Measurements from ENCODE around the gene STMN3.

The STMN3 gene

DNA sequence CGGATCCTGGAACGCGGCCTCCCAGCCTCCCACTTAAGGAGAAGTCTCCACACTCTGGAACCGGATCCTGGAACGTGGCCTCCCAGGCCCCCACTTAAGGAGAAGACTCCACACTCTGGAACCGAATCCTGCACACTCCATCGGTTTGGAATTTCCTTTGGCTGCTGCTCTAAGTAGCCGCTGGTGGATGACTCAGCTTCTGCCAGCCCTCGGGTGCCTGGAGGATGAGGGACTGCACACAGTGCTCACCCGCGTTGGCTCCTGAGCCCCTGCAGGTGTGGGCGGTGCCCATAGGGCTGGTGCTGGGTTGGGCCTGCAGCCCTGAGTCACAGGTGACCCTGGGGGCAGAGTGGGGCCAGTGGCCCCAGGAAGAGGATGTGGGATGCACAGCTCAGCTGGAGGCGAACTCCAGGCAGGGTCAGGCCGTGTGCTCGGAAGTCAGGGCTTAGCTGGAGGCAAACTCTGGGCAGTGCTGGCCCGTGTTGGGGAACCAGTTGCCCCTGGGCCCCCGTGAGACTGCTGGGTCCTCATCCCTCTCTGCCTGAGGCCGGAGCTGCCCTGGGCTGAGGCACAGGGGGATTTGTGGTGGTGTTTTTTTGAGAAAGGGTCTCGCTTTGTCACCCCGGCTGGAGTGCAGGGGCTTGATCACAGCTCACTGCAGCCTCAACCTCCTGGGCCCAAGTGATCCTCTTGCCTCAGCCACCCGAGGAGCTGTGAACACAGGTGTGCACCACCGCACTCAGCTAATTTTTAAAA is 29.3 kb upstream of the STMN3 start:
- H3K18ac ChIP-seq (ENCODE audit: low read length) = no peak overlapping the region
- no peaks in the 10 kb centered on the region for H3K27me3 ChIP-seq (ENCODE audit: insufficient read depth, low read length, poor library complexity)
- no peaks in the 10 kb centered on the region for H3K4me1 ChIP-seq (ENCODE audit: control insufficient read depth, low read depth, low read length)
- no CpG with 5 or more reads among the region's 22 CpGs for WGBS (ENCODE audit: extremely low coverage, insufficient coverage, low lambda C conversion rate)
- no peak overlapping the region for H3K4ac ChIP-seq (ENCODE audit: low read depth, low read length)
- no peaks in the 10 kb centered on the region for H3K79me1 ChIP-seq (ENCODE audit: low read length)
- no peak overlapping the region for H3K9ac ChIP-seq (ENCODE audit: low read length)
- no peak overlapping the region for H3K4me3 ChIP-seq (ENCODE audit: low read length)
- no peak overlapping the region for H2AK5ac ChIP-seq (ENCODE audit: low read length)
- no peaks in the 10 kb centered on the region for H3K79me2 ChIP-seq (ENCODE audit: control insufficient read depth, insufficient read depth, low read length)
- H3K23ac ChIP-seq (ENCODE audit: low read length) = no peak overlapping the region
- no peak overlapping the region for H2BK120ac ChIP-seq (ENCODE audit: low read depth, low read length)
- no peak overlapping the region for H4K5ac ChIP-seq (ENCODE audit: low read length)
- no peak overlapping the region for H2BK5ac ChIP-seq (ENCODE audit: low read length)
- no peak overlapping the region for H4K8ac ChIP-seq (ENCODE audit: low read depth, low read length)
- no peak overlapping the region for H2BK15ac ChIP-seq (replicated peaks; ENCODE audit: low read depth)
- peak; percentile 67 for DNase-seq
- H3K4me2 ChIP-seq (ENCODE audit: low read length) = no peak overlapping the region
- H3K36me3 ChIP-seq (ENCODE audit: control insufficient read depth, insufficient read depth, low read length) = peaks cover 1% of the 10 kb centered on the region
- no peak overlapping the region for H3K56ac ChIP-seq (ENCODE audit: low read length)
- no peak overlapping the region for H3K27ac ChIP-seq (ENCODE audit: low read depth, low read length)

DNA sequence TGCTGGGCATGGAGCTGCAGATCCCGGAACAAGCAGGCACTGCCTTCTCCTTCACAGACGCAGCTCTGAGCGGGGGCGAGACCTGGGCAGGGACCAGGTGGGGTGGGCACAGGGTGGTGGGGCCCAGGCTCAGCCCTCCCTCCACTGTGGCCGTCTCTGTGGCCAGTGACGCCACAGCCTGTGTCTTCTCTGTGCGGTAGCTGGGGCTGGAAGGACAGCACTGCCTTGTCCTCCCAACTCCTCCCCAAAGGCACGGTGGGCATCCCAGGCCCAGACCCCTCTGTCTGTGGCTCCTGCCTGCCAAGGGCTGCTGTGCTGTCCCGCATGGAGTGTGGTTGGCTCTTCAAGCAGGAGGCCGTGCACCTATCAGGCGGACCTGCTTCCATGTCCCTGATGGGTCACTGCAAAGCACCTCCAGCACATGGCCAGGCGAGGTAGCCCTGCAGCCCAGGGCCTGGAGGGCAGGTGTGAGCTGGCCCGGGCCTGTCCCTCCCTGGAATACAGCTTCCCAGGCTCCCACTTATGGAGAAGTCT is 28.5 kb upstream of the STMN3 start:
- Histone ChIP-seq H3K18ac (ENCODE audit: low read length) (no peak overlapping the region), H3K79me2 (ENCODE audit: control insufficient read depth, insufficient read depth, low read length) (no peaks in the 10 kb centered on the region), H4K8ac (ENCODE audit: low read depth, low read length) (no peak overlapping the region), H3K27ac (ENCODE audit: low read depth, low read length) (no peak overlapping the region), H2BK5ac (ENCODE audit: low read length) (no peak overlapping the region), H3K4me2 (ENCODE audit: low read length) (no peak overlapping the region), H2BK15ac (replicated peaks; ENCODE audit: low read depth) (no peak overlapping the region), H3K79me1 (ENCODE audit: low read length) (no peaks in the 10 kb centered on the region), H3K4me3 (ENCODE audit: low read length) (no peak overlapping the region), H3K36me3 (ENCODE audit: control insufficient read depth, insufficient read depth, low read length) (peaks cover 1% of the 10 kb centered on the region), H3K4ac (ENCODE audit: low read depth, low read length) (no peak overlapping the region), H3K27me3 (ENCODE audit: insufficient read depth, low read length, poor library complexity) (no peaks in the 10 kb centered on the region), H3K56ac (ENCODE audit: low read length) (no peak overlapping the region), H4K5ac (ENCODE audit: low read length) (no peak overlapping the region), H2BK120ac (ENCODE audit: low read depth, low read length) (no peak overlapping the region), H3K9ac (ENCODE audit: low read length) (no peak overlapping the region), H2AK5ac (ENCODE audit: low read length) (no peak overlapping the region), H3K23ac (ENCODE audit: low read length) (no peak overlapping the region), H3K4me1 (ENCODE audit: control insufficient read depth, low read depth, low read length) (no peaks in the 10 kb centered on the region)
- no CpG with 5 or more reads among the region's 13 CpGs for WGBS (ENCODE audit: extremely low coverage, insufficient coverage, low lambda C conversion rate)
- DNase-seq = no peak

DNA sequence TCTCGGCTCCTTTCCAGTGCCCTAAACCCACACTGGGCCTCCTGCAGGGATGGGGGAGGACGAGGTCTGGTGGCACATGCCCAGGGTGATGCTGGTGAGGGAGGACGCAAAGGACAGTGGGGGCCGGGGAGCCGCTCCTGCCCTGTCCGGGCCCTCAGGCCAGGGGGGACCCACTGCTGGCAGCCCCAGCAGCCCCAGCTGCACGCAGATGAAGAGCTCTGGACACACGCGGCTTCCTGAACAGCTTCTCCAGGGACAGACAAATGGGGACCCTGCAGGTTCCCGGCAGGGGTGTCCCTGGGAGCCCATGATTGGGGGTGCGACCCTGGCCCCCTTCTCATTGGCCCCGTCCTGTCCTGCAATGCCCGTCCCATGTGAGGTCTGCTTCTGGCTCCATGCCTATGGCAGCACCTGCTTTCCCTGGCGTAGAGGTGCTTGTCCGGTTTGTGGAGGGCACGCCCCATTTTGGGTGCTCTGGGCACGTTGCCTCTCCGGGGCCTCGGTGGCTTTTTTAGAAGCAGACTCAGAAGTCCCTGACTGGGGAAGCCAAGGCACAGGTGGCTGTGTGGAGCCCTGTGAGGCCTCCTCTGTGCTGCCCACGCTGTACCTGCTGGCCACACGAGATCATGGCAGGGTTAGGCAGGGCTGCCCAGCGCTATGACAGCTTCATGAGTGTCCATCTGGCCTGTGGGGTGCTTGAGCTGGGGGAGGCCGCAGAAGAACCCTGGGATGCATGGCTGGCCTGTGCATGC is 27.8 kb upstream of the STMN3 start:
- H3K56ac ChIP-seq (ENCODE audit: low read length) = no peak overlapping the region
- H3K4me3 ChIP-seq (ENCODE audit: low read length) = no peak overlapping the region
- no peaks in the 10 kb centered on the region for H3K4me1 ChIP-seq (ENCODE audit: control insufficient read depth, low read depth, low read length)
- H2BK120ac ChIP-seq (ENCODE audit: low read depth, low read length) = no peak overlapping the region
- no peaks in the 10 kb centered on the region for H3K79me2 ChIP-seq (ENCODE audit: control insufficient read depth, insufficient read depth, low read length)
- no peak overlapping the region for H2BK15ac ChIP-seq (replicated peaks; ENCODE audit: low read depth)
- no peak overlapping the region for H2BK5ac ChIP-seq (ENCODE audit: low read length)
- H3K27ac ChIP-seq (ENCODE audit: low read depth, low read length) = no peak overlapping the region
- no peak overlapping the region for H4K5ac ChIP-seq (ENCODE audit: low read length)
- no peak overlapping the region for H3K23ac ChIP-seq (ENCODE audit: low read length)
- H4K8ac ChIP-seq (ENCODE audit: low read depth, low read length) = no peak overlapping the region
- DNase-seq = no peak
- WGBS (ENCODE audit: extremely low coverage, insufficient coverage, low lambda C conversion rate) = no CpG with 5 or more reads among the region's 23 CpGs
- no peak overlapping the region for H3K4ac ChIP-seq (ENCODE audit: low read depth, low read length)
- no peaks in the 10 kb centered on the region for H3K27me3 ChIP-seq (ENCODE audit: insufficient read depth, low read length, poor library complexity)
- H2AK5ac ChIP-seq (ENCODE audit: low read length) = no peak overlapping the region
- peaks cover 1% of the 10 kb centered on the region for H3K36me3 ChIP-seq (ENCODE audit: control insufficient read depth, insufficient read depth, low read length)
- H3K4me2 ChIP-seq (ENCODE audit: low read length) = no peak overlapping the region
- H3K9ac ChIP-seq (ENCODE audit: low read length) = no peak overlapping the region
- no peaks in the 10 kb centered on the region for H3K79me1 ChIP-seq (ENCODE audit: low read length)
- no peak overlapping the region for H3K18ac ChIP-seq (ENCODE audit: low read length)

DNA sequence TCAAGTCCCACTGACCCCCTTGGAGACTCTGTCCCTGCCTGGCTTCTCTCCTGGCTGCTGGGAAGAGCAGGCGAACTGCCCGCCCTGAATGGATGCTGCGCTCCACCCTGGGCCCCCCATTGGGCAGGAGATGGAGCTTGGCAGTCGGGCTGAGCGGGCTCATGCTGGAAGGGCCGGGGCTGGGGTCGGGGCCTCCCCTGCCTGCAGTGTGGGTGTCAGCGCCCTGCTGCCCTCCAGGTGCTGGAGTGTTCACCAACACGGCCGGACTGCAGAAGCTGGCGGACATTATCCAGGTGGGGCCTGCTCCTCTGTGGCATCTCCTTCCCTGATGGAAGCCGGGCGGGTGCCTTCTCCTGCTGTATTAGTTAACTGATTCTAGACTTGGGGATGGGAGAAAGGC is 27.2 kb upstream of the STMN3 start:
- Histone ChIP-seq H2BK5ac (ENCODE audit: low read length) (no peak overlapping the region), H2AK5ac (ENCODE audit: low read length) (no peak overlapping the region), H3K36me3 (ENCODE audit: control insufficient read depth, insufficient read depth, low read length) (peaks cover 1% of the 10 kb centered on the region), H3K18ac (ENCODE audit: low read length) (no peak overlapping the region), H3K4me2 (ENCODE audit: low read length) (no peak overlapping the region), H3K79me1 (ENCODE audit: low read length) (no peaks in the 10 kb centered on the region), H3K9ac (ENCODE audit: low read length) (no peak overlapping the region), H2BK15ac (replicated peaks; ENCODE audit: low read depth) (no peak overlapping the region), H3K56ac (ENCODE audit: low read length) (no peak overlapping the region), H3K4ac (ENCODE audit: low read depth, low read length) (no peak overlapping the region), H4K8ac (ENCODE audit: low read depth, low read length) (no peak overlapping the region), H3K27ac (ENCODE audit: low read depth, low read length) (no peak overlapping the region), H3K79me2 (ENCODE audit: control insufficient read depth, insufficient read depth, low read length) (no peaks in the 10 kb centered on the region), H3K4me1 (ENCODE audit: control insufficient read depth, low read depth, low read length) (no peaks in the 10 kb centered on the region), H4K5ac (ENCODE audit: low read length) (no peak overlapping the region), H3K4me3 (ENCODE audit: low read length) (no peak overlapping the region), H3K27me3 (ENCODE audit: insufficient read depth, low read length, poor library complexity) (no peaks in the 10 kb centered on the region), H3K23ac (ENCODE audit: low read length) (no peak overlapping the region), H2BK120ac (ENCODE audit: low read depth, low read length) (no peak overlapping the region)
- no CpG with 5 or more reads among the region's 13 CpGs for WGBS (ENCODE audit: extremely low coverage, insufficient coverage, low lambda C conversion rate)
- DNase-seq = no peak

DNA sequence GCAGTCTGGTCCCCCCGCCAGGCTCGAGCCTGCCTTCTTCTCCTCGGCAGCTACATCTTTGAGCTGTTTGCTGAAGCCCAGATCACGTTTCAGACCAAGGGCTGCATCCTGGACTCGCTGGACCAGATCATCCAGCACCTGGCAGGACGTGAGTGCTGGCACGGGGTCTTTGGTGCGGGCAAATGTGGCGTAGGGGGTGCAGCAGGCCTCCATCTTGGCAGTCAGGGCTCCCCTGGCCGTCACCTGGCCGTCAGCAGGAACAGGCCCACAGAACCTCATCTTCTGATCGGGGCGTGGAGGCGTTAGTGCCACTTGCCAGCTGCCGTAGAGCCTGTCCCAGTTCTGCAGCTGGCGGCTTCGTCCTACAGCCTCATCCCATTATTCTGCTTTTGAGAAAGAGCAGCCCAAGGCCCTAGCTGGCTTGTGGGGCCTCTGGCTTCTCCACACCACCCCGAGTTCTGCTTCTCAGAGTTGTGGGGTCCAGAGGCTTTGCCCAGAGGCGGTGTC is 26.6 kb upstream of the STMN3 start:
- no peaks in the 10 kb centered on the region for H3K79me1 ChIP-seq (ENCODE audit: low read length)
- H3K79me2 ChIP-seq (ENCODE audit: control insufficient read depth, insufficient read depth, low read length) = no peaks in the 10 kb centered on the region
- no peak overlapping the region for H3K23ac ChIP-seq (ENCODE audit: low read length)
- H3K56ac ChIP-seq (ENCODE audit: low read length) = no peak overlapping the region
- no peak overlapping the region for H3K4ac ChIP-seq (ENCODE audit: low read depth, low read length)
- no peak overlapping the region for H2AK5ac ChIP-seq (ENCODE audit: low read length)
- H2BK15ac ChIP-seq (replicated peaks; ENCODE audit: low read depth) = no peak overlapping the region
- H3K36me3 ChIP-seq (ENCODE audit: control insufficient read depth, insufficient read depth, low read length) = peaks cover 1% of the 10 kb centered on the region
- H3K4me2 ChIP-seq (ENCODE audit: low read length) = no peak overlapping the region
- no peak for DNase-seq
- H3K18ac ChIP-seq (ENCODE audit: low read length) = no peak overlapping the region
- no peak overlapping the region for H4K8ac ChIP-seq (ENCODE audit: low read depth, low read length)
- H2BK120ac ChIP-seq (ENCODE audit: low read depth, low read length) = no peak overlapping the region
- no peak overlapping the region for H3K4me3 ChIP-seq (ENCODE audit: low read length)
- H4K5ac ChIP-seq (ENCODE audit: low read length) = no peak overlapping the region
- H3K27ac ChIP-seq (ENCODE audit: low read depth, low read length) = no peak overlapping the region
- WGBS (ENCODE audit: extremely low coverage, insufficient coverage, low lambda C conversion rate) = no CpG with 5 or more reads among the region's 19 CpGs
- H2BK5ac ChIP-seq (ENCODE audit: low read length) = no peak overlapping the region
- no peaks in the 10 kb centered on the region for H3K27me3 ChIP-seq (ENCODE audit: insufficient read depth, low read length, poor library complexity)
- H3K9ac ChIP-seq (ENCODE audit: low read length) = no peak overlapping the region
- H3K4me1 ChIP-seq (ENCODE audit: control insufficient read depth, low read depth, low read length) = no peaks in the 10 kb centered on the region

Measured in mesendoderm (in vitro differentiated cells).